B cell (primary cell): ENCODE data around the gene S1PR3. TPM values are rescaled to one million over a fixed set of nuclear protein-coding genes. Genes with fewer than 3 reads are reported as not detected.

Experiments
- ATAC-seq: fragments of 200-7000 bp; cut with Tn5 transposase; one replicate; pipeline ENCODE4 v1.10.0; 2021; ENCODE audit warnings: low read depth, mild to moderate bottlenecking, moderate number of reproducible peaks, moderate library complexity
- CTCF ChIA-PET: fragments of 350-600 bp; sonication (Branson Sonifier 250); formaldehyde crosslinking; loops from one replicate; lab custom pipeline; 2021; ENCODE audit warnings: antibody characterized with exemption, inconsistent platforms; lab: Charles Lee
- POLR2A ChIA-PET: fragments of 350-600 bp; sonication (Branson Sonifier 250); formaldehyde crosslinking; loops from one replicate; lab custom pipeline; 2021; ENCODE audit warnings: antibody characterized with exemption; lab: Charles Lee
- DNase-seq: peaks from one replicate; pipeline ENCODE4 v3.0.0; 2013
- H2AFZ ChIP-seq: 2 replicates; pipeline ENCODE4 v1.6.1; 2012; ENCODE audit warnings: mild to moderate bottlenecking, low read depth, low read length; ENCODE audit not compliant: insufficient read depth, poor library complexity, severe bottlenecking
- H3K27ac ChIP-seq, 2 donors: 1 replicate in 1 of 2; 2 replicates in 1 of 2; pipeline ENCODE4 v1.5.1; 2012 to 2013; ENCODE audit warnings: low read length in 2 of 2, mild to moderate bottlenecking in 2 of 2, moderate library complexity in 1 of 2
- H3K27me3 ChIP-seq, 4 experiments: fragments of 200-600 bp in 1 of 4; sonication (generic) in 1 of 4; replicated peaks in 1 of 4; 1 replicate in 2 of 4; 2 replicates in 2 of 4; pipeline versions ENCODE4 v1.6.1 to v1.7.0; 2013 to 2016; ENCODE audit warnings: low read length in 3 of 4, mild to moderate bottlenecking in 2 of 4, mixed read lengths in 1 of 4, moderate library complexity in 1 of 4; ENCODE audit not compliant: insufficient read depth in 4 of 4, control insufficient read depth in 3 of 4; ENCODE audit errors: control extremely low read depth in 1 of 4
- H3K36me3 ChIP-seq, 2 experiments: replicated peaks in 1 of 2; 1 replicate in 1 of 2; 2 replicates in 1 of 2; pipeline versions ENCODE4 v1.6.1 to v1.7.1; 2013; ENCODE audit warnings: low read length in 1 of 2; ENCODE audit not compliant: insufficient read depth in 2 of 2, control insufficient read depth in 1 of 2; ENCODE audit errors: control extremely low read depth in 1 of 2, extremely low read depth in 1 of 2
- H3K4me1 ChIP-seq, 2 donors: fragments of 200-600 bp in 1 of 2; sonication (generic) in 1 of 2; 1 replicate in 1 of 2; 2 replicates in 1 of 2; pipeline versions ENCODE4 v1.5.1 to v1.6.1; 2013 to 2017; ENCODE audit warnings: low read length in 2 of 2; ENCODE audit not compliant: control insufficient read depth in 2 of 2, insufficient read depth in 2 of 2
- H3K4me2 ChIP-seq: replicated peaks from 2 replicates; pipeline ENCODE3; 2012; ENCODE audit warnings: mild to moderate bottlenecking, low read depth, low read length; ENCODE audit not compliant: poor library complexity, severe bottlenecking
- H3K4me3 ChIP-seq, 5 experiments: fragments of 200-600 bp in 1 of 5; sonication (generic) in 1 of 5; 1 replicate in 3 of 5; 2 replicates in 2 of 5; pipeline versions ENCODE4 v1.5.1 to v1.7.0; 2011 to 2016; ENCODE audit warnings: low read length in 4 of 5, mild to moderate bottlenecking in 4 of 5, low read depth in 2 of 5, control low read depth in 1 of 5, moderate library complexity in 1 of 5; ENCODE audit not compliant: insufficient read depth in 1 of 5; ENCODE audit errors: control extremely low read depth in 1 of 5, extremely low read depth in 1 of 5
- H3K79me2 ChIP-seq: fragments of 200-600 bp; sonication (generic); one replicate; pipeline ENCODE4 v1.6.0; 2016; ENCODE audit warnings: low read length; ENCODE audit not compliant: control insufficient read depth, insufficient read depth
- H3K9ac ChIP-seq: fragments of 200-600 bp; sonication (generic); 2 replicates; pipeline ENCODE4 v1.6.1; 2017; ENCODE audit warnings: mild to moderate bottlenecking, low read length, moderate library complexity
- H3K9me3 ChIP-seq, 3 donors: one replicate each; pipeline versions ENCODE4 v1.6.1 to v1.7.1; 2013; ENCODE audit warnings: low read length in 2 of 3; ENCODE audit not compliant: control insufficient read depth in 2 of 3, insufficient read depth in 1 of 3; ENCODE audit errors: control extremely low read depth in 1 of 3
- H4K20me1 ChIP-seq: 2 replicates; pipeline ENCODE4 v1.6.0; 2012; ENCODE audit warnings: mild to moderate bottlenecking, low read length; ENCODE audit not compliant: insufficient read depth, control insufficient read depth, poor library complexity, severe bottlenecking
- H3K27ac Mint-ChIP-seq: one replicate; pipeline ENCODE4 v1.8.0; 2021; ENCODE audit warnings: mixed read lengths
- H3K27me3 Mint-ChIP-seq: one replicate; pipeline ENCODE4 v1.8.0; 2021; ENCODE audit warnings: mixed read lengths
- H3K4me1 Mint-ChIP-seq: one replicate; pipeline ENCODE4 v1.8.0; 2021; ENCODE audit warnings: mixed read lengths
- H3K4me3 Mint-ChIP-seq: one replicate; pipeline ENCODE4 v1.8.0; 2021; ENCODE audit warnings: mixed read lengths
- H3K9me3 Mint-ChIP-seq: one replicate; pipeline ENCODE4 v1.8.0; 2022; ENCODE audit warnings: mixed read lengths; ENCODE audit not compliant: insufficient read depth
- CTCF ChIP-seq: fragments of 200-600 bp; IDR thresholded peaks from one replicate; pipeline ENCODE4 v1.8.0; 2022; ENCODE audit warnings: antibody characterized with exemption, mild to moderate bottlenecking
- EZH2 ChIP-seq: IDR thresholded peaks from 2 replicates; pipeline ENCODE4 v1.6.1; 2012; ENCODE audit warnings: borderline replicate concordance, low read depth, mild to moderate bottlenecking, moderate library complexity, low read length; ENCODE audit not compliant: insufficient read depth, poor library complexity, severe bottlenecking
- WGBS: methylation state at CpG from one replicate; pipeline ENCODE4 v1.1.5; 2013; ENCODE audit warnings: missing lambda C conversion rate; ENCODE audit not compliant: insufficient coverage; 5-methylcytosine and 5-hydroxymethylcytosine counted together
- intact Hi-C: fragments of 100-400 bp; cut with micrococcal nuclease; formaldehyde crosslinking; loops from one replicate; pipeline ENCODE4 v1.10.0; 2022
- polyA plus RNA-seq: library from polyadenylated mRNA; depleted of rRNA; stranded (reverse); fragments of >200 nt; gene quantifications from 2 replicates; pipeline ENCODE4 v1.2.3, GENCODE V29; 2012
- total RNA-seq, 2 donors: library from RNA; stranded (reverse); fragments of 120-200 nt in 1 of 2; gene quantifications; 1 replicate in 1 of 2; 2 replicates in 1 of 2; pipeline versions ENCODE4 v1.2.3 to v1.2.4, GENCODE V29; 2013 to 2022

The S1PR3 gene
- total and polyA plus RNA-seq, 2 donors (not counting 1 experiment from before 2014, with no cell fraction given), result 0.25 TPM; not detected in 1

- no peak overlapping the region for H3K4me2 ChIP-seq
- Mint-ChIP-seq H3K4me3 (no peak overlapping the region), H3K9me3 (no peaks in the 10 kb centered on the region), H3K4me1 (no peaks in the 10 kb centered on the region), H3K27me3 (peaks cover 37% of the 10 kb centered on the region), H3K27ac (no peak overlapping the region)
- H4K20me1 ChIP-seq, result no peaks in the 10 kb centered on the region
- ATAC-seq, result no peak
- H3K9ac ChIP-seq, result no peak overlapping the region
- H3K4me1 ChIP-seq, result no peaks in the 10 kb centered on the region
- no peak for TF ChIP-seq CTCF
- no peak for TF ChIP-seq EZH2
- POLR2A ChIA-PET, result no interaction called here
- no peaks in the 10 kb centered on the region for H3K79me2 ChIP-seq
- WGBS, result 88% methylated on average over 2 of the region's 3 CpGs
- no peak overlapping the region for H3K27ac ChIP-seq
- CTCF ChIA-PET, result no interaction called here
- H3K9me3 ChIP-seq, result no peaks in the 10 kb centered on the region
- H3K4me3 ChIP-seq, result no peak overlapping the region
- DNase-seq, result no peak
- no peaks in the 10 kb centered on the region for H3K36me3 ChIP-seq
- intact Hi-C loops, result no loop called here
- peaks cover 0 to 15% (median 5%) of the 10 kb centered on the region in 4 experiments for H3K27me3 ChIP-seq
- no peak overlapping the region for H2AFZ ChIP-seq
These were observed 33.7 kb upstream of the S1PR3 start for GRCh38 chr9:88957526-88957925.

- Mint-ChIP-seq H3K27ac (no peak overlapping the region), H3K4me1 (no peaks in the 10 kb centered on the region), H3K9me3 (no peaks in the 10 kb centered on the region), H3K4me3 (no peak overlapping the region), H3K27me3 (peaks cover 25% of the 10 kb centered on the region)
- intact Hi-C loops, result no loop called here
- no peak overlapping the region for H3K4me2 ChIP-seq
- peaks cover 0 to 11% (median 5%) of the 10 kb centered on the region in 4 experiments for H3K27me3 ChIP-seq
- no peaks in the 10 kb centered on the region for H3K9me3 ChIP-seq
- H3K4me1 ChIP-seq, result no peaks in the 10 kb centered on the region
- no peak overlapping the region for H3K27ac ChIP-seq
- CTCF ChIA-PET, result no interaction called here
- H3K9ac ChIP-seq, result no peak overlapping the region
- no peak overlapping the region for H2AFZ ChIP-seq
- 90% methylated on average over 4 of the region's 5 CpGs for WGBS
- no peaks in the 10 kb centered on the region for H4K20me1 ChIP-seq
- DNase-seq (no peak), ATAC-seq (no peak)
- POLR2A ChIA-PET, result no interaction called here
- no peaks in the 10 kb centered on the region for H3K36me3 ChIP-seq
- TF ChIP-seq EZH2 (no peak), CTCF (no peak)
- no peak overlapping the region for H3K4me3 ChIP-seq
- H3K79me2 ChIP-seq, result no peaks in the 10 kb centered on the region
These were observed 31.4 kb upstream of the S1PR3 start for GRCh38 chr9:88959727-88960469.
